H9 (cell line): ENCODE data around the gene KIAA1614. TPM values are rescaled to one million over a fixed set of nuclear protein-coding genes. Genes with fewer than 3 reads are reported as not detected.

Source experiments
- DNase-seq: peaks from one replicate; pipeline ENCODE4 v3.0.0-alpha.2; 2017
- H2AFZ ChIP-seq: one replicate; pipeline ENCODE4 v1.6.1; 2013; ENCODE audit warnings: mild to moderate bottlenecking, low read length, control low read depth, moderate library complexity
- H2AK5ac ChIP-seq: 2 replicates; pipeline ENCODE4 v1.6.1; 2013; ENCODE audit warnings: low read length, control low read depth, mixed read lengths; ENCODE audit not compliant: insufficient read length
- H2BK120ac ChIP-seq: one replicate; pipeline ENCODE4 v1.6.1; 2013; ENCODE audit warnings: low read depth, mild to moderate bottlenecking, low read length, control low read depth, inconsistent platforms; ENCODE audit not compliant: poor library complexity, severe bottlenecking
- H2BK12ac ChIP-seq: 2 replicates; pipeline ENCODE4 v1.6.1; 2013; ENCODE audit warnings: low read length, control low read depth, mixed read lengths, low read depth; ENCODE audit not compliant: insufficient read length
- H2BK15ac ChIP-seq: 2 replicates; pipeline ENCODE4 v1.6.1; 2013; ENCODE audit warnings: low read depth, low read length, control low read depth
- H2BK20ac ChIP-seq: one replicate; pipeline ENCODE4 v1.6.1; 2013; ENCODE audit warnings: low read depth, mild to moderate bottlenecking, low read length, control low read depth, inconsistent platforms; ENCODE audit not compliant: poor library complexity, severe bottlenecking
- H2BK5ac ChIP-seq: 2 replicates; pipeline ENCODE4 v1.6.1; 2013; ENCODE audit warnings: low read length, control low read depth, mixed read lengths; ENCODE audit not compliant: insufficient read length
- H3K14ac ChIP-seq: 2 replicates; pipeline ENCODE4 v1.6.1; 2013; ENCODE audit warnings: low read length, control low read depth; ENCODE audit not compliant: insufficient read depth
- H3K18ac ChIP-seq: 2 replicates; pipeline ENCODE4 v1.6.1; 2013; ENCODE audit warnings: low read depth, mild to moderate bottlenecking, mixed read lengths, low read length, control low read depth; ENCODE audit not compliant: insufficient read length
- H3K23ac ChIP-seq: 2 replicates; pipeline ENCODE4 v1.6.1; 2013; ENCODE audit warnings: low read length, control low read depth, mixed read lengths, low read depth; ENCODE audit not compliant: insufficient read length
- H3K23me2 ChIP-seq: 2 replicates; pipeline ENCODE4 v1.6.1; 2013; ENCODE audit warnings: low read depth, mild to moderate bottlenecking, mixed read lengths, low read length, control low read depth; ENCODE audit not compliant: insufficient read length, poor library complexity, severe bottlenecking
- H3K27ac ChIP-seq: 2 replicates; pipeline ENCODE4 v1.5.1; 2013; ENCODE audit warnings: low read length, control low read depth, mixed read lengths, low read depth; ENCODE audit not compliant: insufficient read length
- H3K27me3 ChIP-seq: 2 replicates; pipeline ENCODE4 v1.6.1; 2013; ENCODE audit warnings: low read length, control low read depth, inconsistent platforms; ENCODE audit not compliant: insufficient read depth
- H3K4ac ChIP-seq: 2 replicates; pipeline ENCODE4 v1.6.1; 2013; ENCODE audit warnings: low read depth, mild to moderate bottlenecking, control low read depth, inconsistent platforms, low read length, moderate library complexity
- H3K4me1 ChIP-seq: 2 replicates; pipeline ENCODE4 v1.6.1; 2013; ENCODE audit warnings: low read length, control low read depth, inconsistent platforms; ENCODE audit not compliant: insufficient read depth
- H3K4me2 ChIP-seq: 2 replicates; pipeline ENCODE4 v1.6.1; 2013; ENCODE audit warnings: low read length, control low read depth, mixed read lengths; ENCODE audit not compliant: insufficient read length, insufficient read depth
- H3K56ac ChIP-seq: 2 replicates; pipeline ENCODE4 v1.6.1; 2013; ENCODE audit warnings: low read depth, mild to moderate bottlenecking, mixed read lengths, low read length, control low read depth; ENCODE audit not compliant: insufficient read length
- H3K79me1 ChIP-seq: 2 replicates; pipeline ENCODE4 v1.6.1; 2013; ENCODE audit warnings: low read depth, mild to moderate bottlenecking, moderate library complexity, low read length, control low read depth, inconsistent platforms; ENCODE audit not compliant: insufficient read depth, poor library complexity, severe bottlenecking
- H3K79me2 ChIP-seq: 2 replicates; pipeline ENCODE4 v1.6.1; 2013; ENCODE audit warnings: low read length, control low read depth, inconsistent platforms; ENCODE audit not compliant: insufficient read depth
- H3K9ac ChIP-seq: 2 replicates; pipeline ENCODE4 v1.6.1; 2013; ENCODE audit warnings: low read length, control low read depth, mixed read lengths; ENCODE audit not compliant: insufficient read length; ENCODE audit errors: extremely low read depth
- H3K9me3 ChIP-seq: one replicate; pipeline ENCODE4 v1.6.1; 2013; ENCODE audit warnings: low read depth, low read length, inconsistent platforms; ENCODE audit not compliant: control insufficient read depth
- H3T11ph ChIP-seq: one replicate; pipeline ENCODE4 v1.6.1; 2013; ENCODE audit warnings: mild to moderate bottlenecking, low read length, control low read depth, inconsistent platforms
- H4K20me1 ChIP-seq: one replicate; pipeline ENCODE4 v1.6.1; 2013; ENCODE audit not compliant: control insufficient read depth, insufficient read length, insufficient read depth
- H4K5ac ChIP-seq: 2 replicates; pipeline ENCODE4 v1.6.1; 2013; ENCODE audit warnings: low read depth, mild to moderate bottlenecking, mixed read lengths, low read length, control low read depth; ENCODE audit not compliant: insufficient read length
- H4K8ac ChIP-seq: replicated peaks from 2 replicates; pipeline ENCODE4 v1.6.1; 2013; ENCODE audit warnings: low read length, control low read depth, mixed read lengths, low read depth; ENCODE audit not compliant: insufficient read length
- H4K91ac ChIP-seq: 2 replicates; pipeline ENCODE4 v1.6.1; 2013; ENCODE audit warnings: low read depth, mild to moderate bottlenecking, moderate library complexity, mixed read lengths, low read length, control low read depth; ENCODE audit not compliant: insufficient read length
- H3K27ac Mint-ChIP-seq, 3 experiments: 2 replicates in 2 of 3; 3 replicates in 1 of 3; pipeline ENCODE4 v1.8.0; 2020 to 2021; ENCODE audit warnings: mixed read lengths in 3 of 3, mild to moderate bottlenecking in 1 of 3, moderate library complexity in 1 of 3
- H3K27me3 Mint-ChIP-seq: 2 replicates; pipeline ENCODE4 v1.8.0; 2021; ENCODE audit warnings: low read depth, mild to moderate bottlenecking, moderate library complexity, mixed read lengths
- H3K36me3 Mint-ChIP-seq, 3 experiments: 2 replicates in 2 of 3; 3 replicates in 1 of 3; pipeline ENCODE4 v1.8.0; 2020 to 2021; ENCODE audit warnings: low read depth in 3 of 3, mixed read lengths in 3 of 3; ENCODE audit not compliant: insufficient read depth in 1 of 3
- H3K4me1 Mint-ChIP-seq, 2 experiments: 2 replicates each; pipeline ENCODE4 v1.8.0; 2020; ENCODE audit warnings: mixed read lengths in 2 of 2
- H3K4me3 Mint-ChIP-seq, 2 experiments: 2 replicates in 1 of 2; 3 replicates in 1 of 2; pipeline ENCODE4 v1.8.0; 2020 to 2021; ENCODE audit warnings: mild to moderate bottlenecking in 2 of 2, mixed read lengths in 2 of 2, moderate library complexity in 1 of 2
- H3K9me3 Mint-ChIP-seq, 2 experiments: 2 replicates in 1 of 2; 3 replicates in 1 of 2; pipeline ENCODE4 v1.8.0; 2020; ENCODE audit warnings: mild to moderate bottlenecking in 2 of 2, mixed read lengths in 2 of 2, moderate library complexity in 1 of 2
- WGBS: extraction: QIAGEN DNeasy Blood & Tissue Kit; methylation state at CpG from one replicate; pipeline ENCODE4 v1.1.7; 2013; ENCODE audit warnings: missing lambda C conversion rate, low lambda C conversion rate, mixed read lengths; ENCODE audit not compliant: insufficient read length; ENCODE audit errors: extremely low coverage; 5-methylcytosine and 5-hydroxymethylcytosine counted together
- total RNA-seq: library from RNA; stranded (reverse); gene quantifications from 2 replicates; pipeline ENCODE4 v1.2.1, GENCODE V29; 2021
- TF ChIP-seq, protein P1 (sequence below): fragments of 200-600 bp; sonication (generic); conservative IDR thresholded peaks from 3 replicates; pipeline ENCODE4 v1.8.0; 2021; ENCODE audit warnings: antibody characterized with exemption, mild to moderate bottlenecking

The KIAA1614 gene
- total RNA-seq, 1 experiment from 2014 or later: 1.3 TPM

DNA sequence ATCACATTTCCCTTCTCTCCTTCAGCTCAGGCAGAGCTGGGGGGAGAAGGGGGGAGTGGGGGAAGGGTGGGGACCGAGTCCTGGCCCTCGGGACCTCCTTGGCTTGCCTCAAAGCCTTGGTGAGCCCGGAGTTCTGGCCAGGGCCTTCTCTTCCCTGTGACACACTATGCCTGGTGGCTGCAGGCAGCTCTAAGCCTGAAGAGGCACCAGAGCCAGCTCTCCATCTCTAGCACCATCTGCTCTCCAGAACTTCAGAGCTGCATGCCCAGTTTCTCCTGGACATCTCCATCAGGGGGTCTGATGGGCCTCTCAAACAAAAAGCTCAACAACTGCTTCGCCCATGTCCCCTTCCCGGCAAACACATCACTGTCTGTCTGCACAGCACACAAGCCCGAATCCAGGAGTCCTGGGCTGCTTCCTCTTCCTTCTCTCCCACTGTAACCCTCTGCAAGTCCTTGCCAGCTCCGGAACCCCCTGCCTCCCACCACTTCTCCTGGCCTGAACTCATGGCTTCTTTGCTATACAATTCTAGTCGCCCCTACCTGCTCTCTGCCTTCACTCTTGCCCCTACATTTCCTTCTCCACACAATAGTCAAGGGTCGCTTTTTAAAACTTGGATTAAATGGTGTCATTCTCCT lies 26.5 kb downstream of the KIAA1614 start:
- no peaks in the 10 kb centered on the region for H3K4me1 ChIP-seq
- Mint-ChIP-seq H3K4me3 (no peak overlapping the region), H3K4me1 (peaks cover 15 to 22% of the 10 kb centered on the region in 2 experiments), H3K36me3 (0 out of 7 replicates have a peak, but pooled peaks cover 0 to under 1% (median 0%) of the 10 kb centered on the region in 3 experiments), H3K27me3 (peaks cover 13% of the 10 kb centered on the region), H3K9me3 (no peaks in the 10 kb centered on the region), H3K27ac (no peak overlapping the region)
- no peak overlapping the region for H4K8ac ChIP-seq
- H3K9me3 ChIP-seq: no peaks in the 10 kb centered on the region
- no peak overlapping the region for H4K91ac ChIP-seq
- H3K23me2 ChIP-seq: no peaks in the 10 kb centered on the region
- H2BK12ac ChIP-seq: no peak overlapping the region
- H2AFZ ChIP-seq: no peak overlapping the region
- no peak overlapping the region for H3K56ac ChIP-seq
- no peak overlapping the region for H2BK20ac ChIP-seq
- H2BK15ac ChIP-seq: no peak overlapping the region
- no peak overlapping the region for H3K9ac ChIP-seq
- H3K27me3 ChIP-seq: no peaks in the 10 kb centered on the region
- no peaks in the 10 kb centered on the region for H4K20me1 ChIP-seq
- H2BK120ac ChIP-seq: no peak overlapping the region
- H3K4me2 ChIP-seq: no peak overlapping the region
- H3K18ac ChIP-seq: no peak overlapping the region
- H3K79me2 ChIP-seq: no peaks in the 10 kb centered on the region
- no peak overlapping the region for H2BK5ac ChIP-seq
- no peak overlapping the region for H2AK5ac ChIP-seq
- H4K5ac ChIP-seq: no peak overlapping the region
- H3K27ac ChIP-seq: no peak overlapping the region
- no peak overlapping the region for H3K14ac ChIP-seq
- no peak overlapping the region for H3T11ph ChIP-seq
- no peaks in the 10 kb centered on the region for H3K79me1 ChIP-seq
- TF ChIP-seq, protein P1, sequence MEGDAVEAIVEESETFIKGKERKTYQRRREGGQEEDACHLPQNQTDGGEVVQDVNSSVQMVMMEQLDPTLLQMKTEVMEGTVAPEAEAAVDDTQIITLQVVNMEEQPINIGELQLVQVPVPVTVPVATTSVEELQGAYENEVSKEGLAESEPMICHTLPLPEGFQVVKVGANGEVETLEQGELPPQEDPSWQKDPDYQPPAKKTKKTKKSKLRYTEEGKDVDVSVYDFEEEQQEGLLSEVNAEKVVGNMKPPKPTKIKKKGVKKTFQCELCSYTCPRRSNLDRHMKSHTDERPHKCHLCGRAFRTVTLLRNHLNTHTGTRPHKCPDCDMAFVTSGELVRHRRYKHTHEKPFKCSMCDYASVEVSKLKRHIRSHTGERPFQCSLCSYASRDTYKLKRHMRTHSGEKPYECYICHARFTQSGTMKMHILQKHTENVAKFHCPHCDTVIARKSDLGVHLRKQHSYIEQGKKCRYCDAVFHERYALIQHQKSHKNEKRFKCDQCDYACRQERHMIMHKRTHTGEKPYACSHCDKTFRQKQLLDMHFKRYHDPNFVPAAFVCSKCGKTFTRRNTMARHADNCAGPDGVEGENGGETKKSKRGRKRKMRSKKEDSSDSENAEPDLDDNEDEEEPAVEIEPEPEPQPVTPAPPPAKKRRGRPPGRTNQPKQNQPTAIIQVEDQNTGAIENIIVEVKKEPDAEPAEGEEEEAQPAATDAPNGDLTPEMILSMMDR: no peak
- H3K23ac ChIP-seq: no peak overlapping the region
- no CpG with 5 or more reads among the region's 9 CpGs for WGBS
- no peak overlapping the region for H3K4ac ChIP-seq
- DNase-seq: no peak
